HEK293 (cell line): ENCODE data around the gene MAML1.

Source experiments
- FEZF1 ChIP-seq: fragments of 450-650 bp; formaldehyde crosslinking; IDR thresholded peaks from 2 replicates; pipeline ENCODE4 v1.5.1; 2016; ENCODE audit warnings: missing biosample characterization, missing genetic modification characterization
- GLIS2 ChIP-seq: fragments of 450-650 bp; formaldehyde crosslinking; IDR thresholded peaks from 2 replicates; pipeline ENCODE4 v1.5.1; 2016; ENCODE audit warnings: missing biosample characterization, missing genetic modification characterization
- HOXA7 ChIP-seq: sonication (generic); formaldehyde crosslinking; IDR thresholded peaks from 2 replicates; pipeline ENCODE4 v1.8.1; 2022; ENCODE audit warnings: missing genetic modification reagents, borderline replicate concordance
- KLF10 ChIP-seq: fragments of 450-650 bp; IDR thresholded peaks from 2 replicates; pipeline ENCODE4 v1.5.1; 2018; ENCODE audit warnings: missing biosample characterization, mild to moderate bottlenecking, missing genetic modification characterization
- MZF1 ChIP-seq: fragments of 450-650 bp; formaldehyde crosslinking; IDR thresholded peaks from 2 replicates; pipeline ENCODE4 v1.5.1; 2017; ENCODE audit warnings: missing biosample characterization, missing genetic modification characterization, borderline replicate concordance
- RBAK ChIP-seq: fragments of 450-650 bp; formaldehyde crosslinking; IDR thresholded peaks from 2 replicates; pipeline ENCODE4 v1.5.1; 2016; ENCODE audit warnings: missing biosample characterization, missing genetic modification characterization
- WT1 ChIP-seq: fragments of 450-650 bp; formaldehyde crosslinking; IDR thresholded peaks from 2 replicates; pipeline ENCODE4 v1.5.1; 2016; ENCODE audit warnings: missing biosample characterization, missing genetic modification characterization
- ZBTB1 ChIP-seq: fragments of 450-650 bp; formaldehyde crosslinking; IDR thresholded peaks from 2 replicates; pipeline ENCODE4 v1.5.1; 2016; ENCODE audit warnings: missing biosample characterization, missing genetic modification characterization
- ZFP3 ChIP-seq: fragments of 450-650 bp; formaldehyde crosslinking; IDR thresholded peaks from 2 replicates; pipeline ENCODE4 v1.5.1; 2016; ENCODE audit warnings: low read depth, missing biosample characterization, missing genetic modification characterization
- ZNF10 ChIP-seq: fragments of 450-650 bp; formaldehyde crosslinking; IDR thresholded peaks from 2 replicates; pipeline ENCODE4 v1.5.1; 2017; ENCODE audit warnings: missing biosample characterization, missing genetic modification characterization
- ZNF121 ChIP-seq: fragments of 450-650 bp; formaldehyde crosslinking; IDR thresholded peaks from 2 replicates; pipeline ENCODE4 v1.5.1; 2016; ENCODE audit warnings: missing biosample characterization, missing genetic modification characterization
- ZNF155 ChIP-seq: fragments of 450-650 bp; formaldehyde crosslinking; IDR thresholded peaks from 2 replicates; pipeline ENCODE4 v1.5.1; 2016; ENCODE audit warnings: missing biosample characterization, missing genetic modification characterization
- ZNF175 ChIP-seq: fragments of 450-650 bp; formaldehyde crosslinking; IDR thresholded peaks from 2 replicates; pipeline ENCODE4 v1.5.1; 2016; ENCODE audit warnings: missing biosample characterization, missing genetic modification characterization
- ZNF223 ChIP-seq: fragments of 450-650 bp; formaldehyde crosslinking; IDR thresholded peaks from 2 replicates; pipeline ENCODE4 v1.5.1; 2016; ENCODE audit warnings: missing biosample characterization, missing genetic modification characterization
- ZNF335 ChIP-seq: fragments of 450-650 bp; formaldehyde crosslinking; conservative IDR thresholded peaks from 2 replicates; pipeline ENCODE4 v1.5.1; 2016; ENCODE audit warnings: missing biosample characterization, missing genetic modification characterization
- ZNF514 ChIP-seq: fragments of 450-650 bp; formaldehyde crosslinking; IDR thresholded peaks from 2 replicates; pipeline ENCODE4 v1.5.1; 2016; ENCODE audit warnings: missing biosample characterization, missing genetic modification characterization
- ZNF530 ChIP-seq: fragments of 450-650 bp; formaldehyde crosslinking; IDR thresholded peaks from 2 replicates; pipeline ENCODE4 v1.5.1; 2016; ENCODE audit warnings: low read depth, missing biosample characterization, missing genetic modification characterization
- ZNF596 ChIP-seq: fragments of 450-650 bp; IDR thresholded peaks from 2 replicates; pipeline ENCODE4 v1.5.0; 2018; ENCODE audit warnings: missing biosample characterization, mild to moderate bottlenecking, missing genetic modification characterization, moderate library complexity
- ZNF629 ChIP-seq: fragments of 450-650 bp; formaldehyde crosslinking; IDR thresholded peaks from 2 replicates; pipeline ENCODE4 v1.5.1; 2017; ENCODE audit warnings: missing biosample characterization, missing genetic modification characterization
- ZNF747 ChIP-seq: fragments of 450-650 bp; formaldehyde crosslinking; IDR thresholded peaks from 2 replicates; pipeline ENCODE4 v1.5.1; 2016; ENCODE audit warnings: missing biosample characterization, missing genetic modification characterization
- ZNF843 ChIP-seq: fragments of 450-650 bp; formaldehyde crosslinking; IDR thresholded peaks from 2 replicates; pipeline ENCODE4 v1.5.1; 2016; ENCODE audit warnings: missing biosample characterization, missing genetic modification characterization
- ZXDB ChIP-seq: fragments of 450-650 bp; formaldehyde crosslinking; IDR thresholded peaks from 2 replicates; pipeline ENCODE4 v1.5.1; 2016; ENCODE audit warnings: missing biosample characterization, missing genetic modification characterization
- TF ChIP-seq, protein P1 (sequence below): fragments of 450-650 bp; formaldehyde crosslinking; conservative IDR thresholded peaks from 2 replicates; pipeline ENCODE4 v1.5.1; 2016; ENCODE audit warnings: low read depth, missing biosample characterization, missing genetic modification characterization
- TF ChIP-seq, protein P2 (sequence below): fragments of 450-650 bp; formaldehyde crosslinking; IDR thresholded peaks from 2 replicates; pipeline ENCODE4 v1.5.1; 2016; ENCODE audit warnings: missing biosample characterization, missing genetic modification characterization
- TF ChIP-seq, protein P3 (sequence below): fragments of 450-650 bp; formaldehyde crosslinking; IDR thresholded peaks from 2 replicates; pipeline ENCODE4 v1.5.1; 2016; ENCODE audit warnings: missing biosample characterization, missing genetic modification characterization
- TF ChIP-seq, protein P4 (sequence below): fragments of 450-650 bp; formaldehyde crosslinking; IDR thresholded peaks from 2 replicates; pipeline ENCODE4 v1.5.0; 2017; ENCODE audit warnings: missing biosample characterization, missing genetic modification characterization, borderline replicate concordance
- TF ChIP-seq, protein P5 (sequence below): fragments of 450-650 bp; formaldehyde crosslinking; IDR thresholded peaks from 2 replicates; pipeline ENCODE4 v1.5.1; 2016; ENCODE audit warnings: missing biosample characterization, missing genetic modification characterization
- TF ChIP-seq, protein P6 (sequence below): fragments of 450-650 bp; formaldehyde crosslinking; IDR thresholded peaks from 2 replicates; pipeline ENCODE4 v1.5.1; 2017; ENCODE audit warnings: missing biosample characterization, missing genetic modification characterization

Gene MAML1

DNA sequence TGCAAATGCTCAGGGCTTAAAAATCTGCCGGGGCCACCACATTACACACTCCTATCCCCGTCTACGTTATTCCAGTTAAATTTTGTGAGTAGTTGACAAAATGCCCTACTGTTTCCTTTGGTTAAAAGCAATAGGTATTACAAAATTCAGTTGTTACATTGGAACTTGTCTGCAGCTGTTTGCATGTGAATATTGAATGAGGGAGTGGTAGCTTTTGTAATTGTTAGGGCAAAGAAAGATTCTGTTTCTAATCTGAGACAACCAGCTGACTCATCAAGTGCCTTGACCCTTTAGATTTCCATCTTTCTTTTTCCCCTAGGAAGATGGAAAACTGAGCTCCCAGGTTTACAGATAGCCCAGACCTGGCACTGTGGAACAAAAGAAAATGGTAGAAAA lies 30.2 kb downstream of the MAML1 start (continued):
- TF ChIP-seq, protein P1, sequence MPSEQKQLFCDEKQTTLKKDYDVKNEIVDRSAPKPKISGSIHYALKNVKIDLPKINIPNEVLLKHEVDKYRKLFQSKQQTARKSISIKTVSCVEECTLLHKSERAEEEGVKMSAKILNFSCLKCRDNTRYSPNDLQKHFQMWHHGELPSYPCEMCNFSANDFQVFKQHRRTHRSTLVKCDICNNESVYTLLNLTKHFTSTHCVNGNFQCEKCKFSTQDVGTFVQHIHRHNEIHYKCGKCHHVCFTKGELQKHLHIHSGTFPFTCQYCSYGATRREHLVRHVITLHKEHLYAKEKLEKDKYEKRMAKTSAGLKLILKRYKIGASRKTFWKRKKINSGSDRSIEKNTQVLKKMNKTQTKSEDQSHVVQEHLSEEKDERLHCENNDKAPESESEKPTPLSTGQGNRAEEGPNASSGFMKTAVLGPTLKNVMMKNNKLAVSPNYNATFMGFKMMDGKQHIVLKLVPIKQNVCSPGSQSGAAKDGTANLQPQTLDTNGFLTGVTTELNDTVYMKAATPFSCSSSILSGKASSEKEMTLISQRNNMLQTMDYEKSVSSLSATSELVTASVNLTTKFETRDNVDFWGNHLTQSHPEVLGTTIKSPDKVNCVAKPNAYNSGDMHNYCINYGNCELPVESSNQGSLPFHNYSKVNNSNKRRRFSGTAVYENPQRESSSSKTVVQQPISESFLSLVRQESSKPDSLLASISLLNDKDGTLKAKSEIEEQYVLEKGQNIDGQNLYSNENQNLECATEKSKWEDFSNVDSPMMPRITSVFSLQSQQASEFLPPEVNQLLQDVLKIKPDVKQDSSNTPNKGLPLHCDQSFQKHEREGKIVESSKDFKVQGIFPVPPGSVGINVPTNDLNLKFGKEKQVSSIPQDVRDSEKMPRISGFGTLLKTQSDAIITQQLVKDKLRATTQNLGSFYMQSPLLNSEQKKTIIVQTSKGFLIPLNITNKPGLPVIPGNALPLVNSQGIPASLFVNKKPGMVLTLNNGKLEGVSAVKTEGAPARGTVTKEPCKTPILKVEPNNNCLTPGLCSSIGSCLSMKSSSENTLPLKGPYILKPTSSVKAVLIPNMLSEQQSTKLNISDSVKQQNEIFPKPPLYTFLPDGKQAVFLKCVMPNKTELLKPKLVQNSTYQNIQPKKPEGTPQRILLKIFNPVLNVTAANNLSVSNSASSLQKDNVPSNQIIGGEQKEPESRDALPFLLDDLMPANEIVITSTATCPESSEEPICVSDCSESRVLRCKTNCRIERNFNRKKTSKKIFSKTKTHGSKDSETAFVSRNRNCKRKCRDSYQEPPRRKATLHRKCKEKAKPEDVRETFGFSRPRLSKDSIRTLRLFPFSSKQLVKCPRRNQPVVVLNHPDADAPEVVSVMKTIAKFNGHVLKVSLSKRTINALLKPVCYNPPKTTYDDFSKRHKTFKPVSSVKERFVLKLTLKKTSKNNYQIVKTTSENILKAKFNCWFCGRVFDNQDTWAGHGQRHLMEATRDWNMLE (tag by site-specific recombination), result no peak
- TF ChIP-seq ZNF155 (tag by site-specific recombination) (no peak), ZNF530 (no peak), ZNF843 (no peak), ZBTB1 (tag by site-specific recombination) (no peak), MZF1 (tag by site-specific recombination) (no peak), ZFP3 (tag by site-specific recombination) (no peak), ZNF175 (no peak), FEZF1 (no peak), ZNF335 (tag by site-specific recombination) (no peak; the same call in 1 of the 2 replicates), WT1 (tag by site-specific recombination) (0 out of 2 replicates have a peak, but pooled peaks have one; percentile 12), ZNF747 (tag by site-specific recombination) (no peak), ZXDB (no peak), ZNF514 (tag by site-specific recombination) (no peak), ZNF596 (no peak), ZNF121 (tag by site-specific recombination) (no peak), HOXA7 (no peak), ZNF10 (tag by site-specific recombination) (0 out of 2 replicates have a peak, but pooled peaks have one; percentile 18), GLIS2 (tag by site-specific recombination) (no peak), RBAK (tag by site-specific recombination) (no peak), ZNF629 (0 out of 2 replicates have a peak, but pooled peaks have one; percentile 8), KLF10 (tag by site-specific recombination) (no peak), ZNF223 (tag by site-specific recombination) (no peak)
- TF ChIP-seq, protein P2, sequence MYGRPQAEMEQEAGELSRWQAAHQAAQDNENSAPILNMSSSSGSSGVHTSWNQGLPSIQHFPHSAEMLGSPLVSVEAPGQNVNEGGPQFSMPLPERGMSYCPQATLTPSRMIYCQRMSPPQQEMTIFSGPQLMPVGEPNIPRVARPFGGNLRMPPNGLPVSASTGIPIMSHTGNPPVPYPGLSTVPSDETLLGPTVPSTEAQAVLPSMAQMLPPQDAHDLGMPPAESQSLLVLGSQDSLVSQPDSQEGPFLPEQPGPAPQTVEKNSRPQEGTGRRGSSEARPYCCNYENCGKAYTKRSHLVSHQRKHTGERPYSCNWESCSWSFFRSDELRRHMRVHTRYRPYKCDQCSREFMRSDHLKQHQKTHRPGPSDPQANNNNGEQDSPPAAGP (tag by site-specific recombination), result no peak
- TF ChIP-seq, protein P3, sequence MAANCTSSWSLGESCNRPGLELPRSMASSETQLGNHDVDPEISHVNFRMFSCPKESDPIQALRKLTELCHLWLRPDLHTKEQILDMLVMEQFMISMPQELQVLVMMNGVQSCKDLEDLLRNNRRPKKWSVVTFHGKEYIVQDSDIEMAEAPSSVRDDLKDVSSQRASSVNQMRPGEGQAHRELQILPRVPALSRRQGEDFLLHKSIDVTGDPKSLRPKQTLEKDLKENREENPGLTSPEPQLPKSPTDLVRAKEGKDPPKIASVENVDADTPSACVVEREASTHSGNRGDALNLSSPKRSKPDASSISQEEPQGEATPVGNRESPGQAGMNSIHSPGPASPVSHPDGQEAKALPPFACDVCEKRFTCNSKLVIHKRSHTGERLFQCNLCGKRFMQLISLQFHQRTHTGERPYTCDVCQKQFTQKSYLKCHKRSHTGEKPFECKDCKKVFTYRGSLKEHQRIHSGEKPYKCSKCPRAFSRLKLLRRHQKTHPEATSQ, result no peak
- TF ChIP-seq, protein P4, sequence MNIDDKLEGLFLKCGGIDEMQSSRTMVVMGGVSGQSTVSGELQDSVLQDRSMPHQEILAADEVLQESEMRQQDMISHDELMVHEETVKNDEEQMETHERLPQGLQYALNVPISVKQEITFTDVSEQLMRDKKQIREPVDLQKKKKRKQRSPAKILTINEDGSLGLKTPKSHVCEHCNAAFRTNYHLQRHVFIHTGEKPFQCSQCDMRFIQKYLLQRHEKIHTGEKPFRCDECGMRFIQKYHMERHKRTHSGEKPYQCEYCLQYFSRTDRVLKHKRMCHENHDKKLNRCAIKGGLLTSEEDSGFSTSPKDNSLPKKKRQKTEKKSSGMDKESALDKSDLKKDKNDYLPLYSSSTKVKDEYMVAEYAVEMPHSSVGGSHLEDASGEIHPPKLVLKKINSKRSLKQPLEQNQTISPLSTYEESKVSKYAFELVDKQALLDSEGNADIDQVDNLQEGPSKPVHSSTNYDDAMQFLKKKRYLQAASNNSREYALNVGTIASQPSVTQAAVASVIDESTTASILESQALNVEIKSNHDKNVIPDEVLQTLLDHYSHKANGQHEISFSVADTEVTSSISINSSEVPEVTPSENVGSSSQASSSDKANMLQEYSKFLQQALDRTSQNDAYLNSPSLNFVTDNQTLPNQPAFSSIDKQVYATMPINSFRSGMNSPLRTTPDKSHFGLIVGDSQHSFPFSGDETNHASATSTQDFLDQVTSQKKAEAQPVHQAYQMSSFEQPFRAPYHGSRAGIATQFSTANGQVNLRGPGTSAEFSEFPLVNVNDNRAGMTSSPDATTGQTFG (tag by site-specific recombination), result no peak
- TF ChIP-seq, protein P5, sequence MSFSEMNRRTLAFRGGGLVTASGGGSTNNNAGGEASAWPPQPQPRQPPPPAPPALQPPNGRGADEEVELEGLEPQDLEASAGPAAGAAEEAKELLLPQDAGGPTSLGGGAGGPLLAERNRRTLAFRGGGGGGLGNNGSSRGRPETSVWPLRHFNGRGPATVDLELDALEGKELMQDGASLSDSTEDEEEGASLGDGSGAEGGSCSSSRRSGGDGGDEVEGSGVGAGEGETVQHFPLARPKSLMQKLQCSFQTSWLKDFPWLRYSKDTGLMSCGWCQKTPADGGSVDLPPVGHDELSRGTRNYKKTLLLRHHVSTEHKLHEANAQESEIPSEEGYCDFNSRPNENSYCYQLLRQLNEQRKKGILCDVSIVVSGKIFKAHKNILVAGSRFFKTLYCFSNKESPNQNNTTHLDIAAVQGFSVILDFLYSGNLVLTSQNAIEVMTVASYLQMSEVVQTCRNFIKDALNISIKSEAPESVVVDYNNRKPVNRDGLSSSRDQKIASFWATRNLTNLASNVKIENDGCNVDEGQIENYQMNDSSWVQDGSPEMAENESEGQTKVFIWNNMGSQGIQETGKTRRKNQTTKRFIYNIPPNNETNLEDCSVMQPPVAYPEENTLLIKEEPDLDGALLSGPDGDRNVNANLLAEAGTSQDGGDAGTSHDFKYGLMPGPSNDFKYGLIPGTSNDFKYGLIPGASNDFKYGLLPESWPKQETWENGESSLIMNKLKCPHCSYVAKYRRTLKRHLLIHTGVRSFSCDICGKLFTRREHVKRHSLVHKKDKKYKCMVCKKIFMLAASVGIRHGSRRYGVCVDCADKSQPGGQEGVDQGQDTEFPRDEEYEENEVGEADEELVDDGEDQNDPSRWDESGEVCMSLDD, result no peak
- TF ChIP-seq, protein P6, sequence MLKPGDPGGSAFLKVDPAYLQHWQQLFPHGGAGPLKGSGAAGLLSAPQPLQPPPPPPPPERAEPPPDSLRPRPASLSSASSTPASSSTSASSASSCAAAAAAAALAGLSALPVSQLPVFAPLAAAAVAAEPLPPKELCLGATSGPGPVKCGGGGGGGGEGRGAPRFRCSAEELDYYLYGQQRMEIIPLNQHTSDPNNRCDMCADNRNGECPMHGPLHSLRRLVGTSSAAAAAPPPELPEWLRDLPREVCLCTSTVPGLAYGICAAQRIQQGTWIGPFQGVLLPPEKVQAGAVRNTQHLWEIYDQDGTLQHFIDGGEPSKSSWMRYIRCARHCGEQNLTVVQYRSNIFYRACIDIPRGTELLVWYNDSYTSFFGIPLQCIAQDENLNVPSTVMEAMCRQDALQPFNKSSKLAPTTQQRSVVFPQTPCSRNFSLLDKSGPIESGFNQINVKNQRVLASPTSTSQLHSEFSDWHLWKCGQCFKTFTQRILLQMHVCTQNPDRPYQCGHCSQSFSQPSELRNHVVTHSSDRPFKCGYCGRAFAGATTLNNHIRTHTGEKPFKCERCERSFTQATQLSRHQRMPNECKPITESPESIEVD (tag by site-specific recombination), result 0 out of 2 replicates have a peak, but pooled peaks have one; percentile 9
